KOPT-K1 (cell line): ENCODE results near the gene FOLR3.

Experiments
- H3K27ac ChIP-seq: fragments of 200-600 bp; sonication (generic); 2 replicates; pipeline ENCODE4 v1.5.1; 2016; ENCODE audit warnings: antibody characterized with exemption, mild to moderate bottlenecking, low read depth, low read length; ENCODE audit not compliant: poor library complexity, severe bottlenecking
- H3K36me3 ChIP-seq: fragments of 200-600 bp; sonication (generic); 2 replicates; pipeline ENCODE4 v1.5.1; 2017; ENCODE audit warnings: antibody characterized with exemption, mild to moderate bottlenecking, low read length, moderate library complexity; ENCODE audit not compliant: insufficient read depth
- H3K9me3 ChIP-seq: fragments of 200-600 bp; sonication (generic); 2 replicates; pipeline ENCODE4 v1.5.1; 2017; ENCODE audit warnings: antibody characterized with exemption, low read length, mild to moderate bottlenecking; ENCODE audit not compliant: insufficient read depth, poor library complexity, severe bottlenecking

Gene FOLR3

GRCh38 chr11:72112978-72113808, 22.3 kb upstream of the FOLR3 start:
- Histone ChIP-seq H3K36me3 (peaks cover 21% of the 10 kb centered on the region), H3K27ac (peak overlapping the region; percentile 95), H3K9me3 (no peaks in the 10 kb centered on the region)

GRCh38 chr11:72114570-72114969, 21.0 kb upstream of the FOLR3 start:
- Histone ChIP-seq H3K27ac (no peak overlapping the region), H3K9me3 (no peaks in the 10 kb centered on the region), H3K36me3 (peaks cover 9% of the 10 kb centered on the region)

GRCh38 chr11:72116019-72116755, 19.3 kb upstream of the FOLR3 start:
- Histone ChIP-seq H3K27ac (no peak overlapping the region), H3K36me3 (no peaks in the 10 kb centered on the region), H3K9me3 (no peaks in the 10 kb centered on the region)

- peaks cover under 1% of the 10 kb centered on the region for H3K9me3 ChIP-seq
- H3K27ac ChIP-seq, result no peak overlapping the region
- H3K36me3 ChIP-seq, result no peaks in the 10 kb centered on the region
These were observed 16.3 kb upstream of the FOLR3 start for GRCh38 chr11:72119198-72119597.

GRCh38 chr11:72120930-72121329, 14.6 kb upstream of the FOLR3 start:
- Histone ChIP-seq H3K9me3 (peaks cover 16% of the 10 kb centered on the region), H3K27ac (no peak overlapping the region), H3K36me3 (no peaks in the 10 kb centered on the region)

- Histone ChIP-seq H3K36me3 (no peaks in the 10 kb centered on the region), H3K9me3 (peaks cover 29% of the 10 kb centered on the region), H3K27ac (no peak overlapping the region)
These were observed 12.9 kb upstream of the FOLR3 start for GRCh38 chr11:72122607-72123006.

GRCh38 chr11:72123117-72123653, 12.3 kb upstream of the FOLR3 start:
- peaks cover 35% of the 10 kb centered on the region for H3K9me3 ChIP-seq
- no peak overlapping the region for H3K27ac ChIP-seq
- no peaks in the 10 kb centered on the region for H3K36me3 ChIP-seq

GRCh38 chr11:72124046-72124445, 11.5 kb upstream of the FOLR3 start:
- Histone ChIP-seq H3K36me3 (no peaks in the 10 kb centered on the region), H3K9me3 (peaks cover 43% of the 10 kb centered on the region), H3K27ac (no peak overlapping the region)

GRCh38 chr11:72125956-72126355, 9.6 kb upstream of the FOLR3 start:
- Histone ChIP-seq H3K27ac (no peak overlapping the region), H3K36me3 (no peaks in the 10 kb centered on the region), H3K9me3 (peaks cover 50% of the 10 kb centered on the region)

GRCh38 chr11:72127923-72128322, 7.6 kb upstream of the FOLR3 start:
- Histone ChIP-seq H3K36me3 (no peaks in the 10 kb centered on the region), H3K27ac (no peak overlapping the region), H3K9me3 (peaks cover 50% of the 10 kb centered on the region)

GRCh38 chr11:72129381-72129780, 6.1 kb upstream of the FOLR3 start:
- no peak overlapping the region for H3K27ac ChIP-seq
- H3K9me3 ChIP-seq, result peaks cover 48% of the 10 kb centered on the region
- no peaks in the 10 kb centered on the region for H3K36me3 ChIP-seq

GRCh38 chr11:72132646-72133045, 2.9 kb upstream of the FOLR3 start:
- no peaks in the 10 kb centered on the region for H3K36me3 ChIP-seq
- H3K27ac ChIP-seq, result no peak overlapping the region
- peaks cover 21% of the 10 kb centered on the region for H3K9me3 ChIP-seq

GRCh38 chr11:72135891-72136683, 562 bp downstream of the FOLR3 start:
- Histone ChIP-seq H3K9me3 (no peaks in the 10 kb centered on the region), H3K36me3 (no peaks in the 10 kb centered on the region), H3K27ac (no peak overlapping the region)

- Histone ChIP-seq H3K27ac (no peak overlapping the region), H3K36me3 (no peaks in the 10 kb centered on the region), H3K9me3 (no peaks in the 10 kb centered on the region)
These were observed 1.2 kb downstream of the FOLR3 start for GRCh38 chr11:72136684-72137262.
